NT2/D1 (cell line): ENCODE results near the gene SKA2.
A peak's percentile ranks its signal among the peaks of the same experiment; 100 is the strongest.

Source experiments
- DNase-seq: peaks from one replicate; pipeline ENCODE4 v3.0.0-alpha.2; 2011; ENCODE audit warnings: low read depth, low spot score
- H3K27me3 ChIP-seq: 2 replicates; pipeline ENCODE4 v1.6.0; 2011; ENCODE audit warnings: mild to moderate bottlenecking; ENCODE audit not compliant: insufficient read length, insufficient read depth
- H3K36me3 ChIP-seq: 2 replicates; pipeline ENCODE4 v1.6.1; 2011; ENCODE audit warnings: mild to moderate bottlenecking, low read length, mixed read lengths; ENCODE audit not compliant: insufficient read depth, insufficient read length
- H3K4me1 ChIP-seq: 2 replicates; pipeline ENCODE4 v1.5.1; 2011; ENCODE audit not compliant: insufficient read depth, insufficient read length
- H3K4me3 ChIP-seq: 2 replicates; pipeline ENCODE4 v1.5.1; 2011; ENCODE audit warnings: low read depth; ENCODE audit not compliant: insufficient read length
- H3K9ac ChIP-seq: 2 replicates; pipeline ENCODE4 v1.6.0; 2011; ENCODE audit warnings: low read depth; ENCODE audit not compliant: insufficient read length
- H3K9me3 ChIP-seq: 2 replicates; pipeline ENCODE4 v1.5.1; 2011; ENCODE audit warnings: mild to moderate bottlenecking, low read length; ENCODE audit not compliant: insufficient read depth
- SUZ12 ChIP-seq: IDR thresholded peaks from 2 replicates; pipeline ENCODE4 v1.6.1; 2011; ENCODE audit not compliant: insufficient read length, insufficient read depth; ENCODE audit errors: extremely low read depth
- YY1 ChIP-seq: IDR thresholded peaks from 2 replicates; pipeline ENCODE4 v1.6.1; 2011; ENCODE audit not compliant: insufficient read length, insufficient read depth
- ZNF274 ChIP-seq: IDR thresholded peaks from 2 replicates; pipeline ENCODE4 v1.6.1; 2011; ENCODE audit warnings: mild to moderate bottlenecking, low read depth, low read length

SKA2 gene, protein sequence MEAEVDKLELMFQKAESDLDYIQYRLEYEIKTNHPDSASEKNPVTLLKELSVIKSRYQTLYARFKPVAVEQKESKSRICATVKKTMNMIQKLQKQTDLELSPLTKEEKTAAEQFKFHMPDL

GRCh38 chr17:59154721-59155438 is at the start of gene SKA2:
Gene SKA2, minus strand, starts transcription at chr17:59155186. Its CDS starts 23 bp downstream, at chr17:59155163.
- Histone ChIP-seq H3K4me1 (peaks cover under 1% of the 10 kb centered on the region), H3K4me3 (peak within 1 kb of the TSS; percentile 90), H3K27me3 (no peaks in the 10 kb centered on the region)

DNA sequence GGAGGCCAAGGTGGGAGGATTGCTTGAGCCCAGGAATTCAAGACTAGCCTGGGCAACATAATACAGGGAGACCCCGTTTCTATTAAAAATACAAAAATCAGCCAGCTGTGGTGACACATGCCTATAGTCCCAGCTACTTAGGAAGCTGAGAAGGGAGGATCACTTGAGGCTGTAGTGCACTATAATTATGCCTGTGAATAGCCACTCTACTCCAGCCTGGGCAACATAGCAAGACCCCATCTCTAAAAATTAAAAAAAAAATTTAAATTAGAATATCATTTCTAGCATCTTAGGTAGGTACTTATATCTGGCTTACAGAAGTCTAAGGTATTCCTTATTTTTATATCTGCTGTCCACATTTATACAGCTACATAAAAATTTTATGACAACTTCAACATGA is 47.3 kb upstream of the SKA2 start:
- Histone ChIP-seq H3K4me1 (no peaks in the 10 kb centered on the region), H3K36me3 (peaks cover 60% of the 10 kb centered on the region), H3K27me3 (no peaks in the 10 kb centered on the region), H3K4me3 (no peak overlapping the region), H3K9ac (no peak overlapping the region), H3K9me3 (no peaks in the 10 kb centered on the region)
- no peak for DNase-seq
- TF ChIP-seq SUZ12 (no peak), YY1 (no peak), ZNF274 (no peak)

More at GRCh38 chr17:59154721-59155438, at the start of gene SKA2:
- peak; percentile 96 for DNase-seq
- Histone ChIP-seq H3K9ac (peak within 1 kb of the TSS; percentile 94), H3K9me3 (no peaks in the 10 kb centered on the region), H3K36me3 (peaks cover 14% of the 10 kb centered on the region)
- TF ChIP-seq SUZ12 (no peak), ZNF274 (no peak), YY1 (peak; percentile 82)

DNA sequence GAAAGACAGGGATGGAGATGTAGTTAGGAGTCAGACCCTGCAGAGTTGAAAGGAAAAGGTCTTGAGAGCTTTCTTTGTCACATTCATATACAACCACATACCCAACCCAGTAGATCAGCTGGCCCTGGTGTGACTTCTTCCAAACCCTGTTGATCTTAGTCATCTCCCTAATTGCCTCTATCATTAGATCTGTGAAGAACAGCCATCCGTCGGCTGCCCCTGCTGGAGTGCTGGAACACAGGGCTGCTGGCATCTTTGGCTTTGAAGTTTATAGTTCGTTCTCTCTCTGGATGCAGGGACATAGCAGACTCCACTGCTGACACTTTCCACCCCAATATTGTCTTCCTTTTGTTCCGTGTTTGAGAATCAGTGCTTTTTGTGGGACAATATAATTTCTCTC is 44.4 kb upstream of the SKA2 start:
- TF ChIP-seq ZNF274 (no peak), SUZ12 (no peak), YY1 (no peak)

GRCh38 chr17:59193336-59193862 is 38.4 kb upstream of the SKA2 start:
- Histone ChIP-seq H3K36me3 (peaks cover 89% of the 10 kb centered on the region), H3K27me3 (no peaks in the 10 kb centered on the region), H3K4me3 (no peak overlapping the region), H3K9me3 (no peaks in the 10 kb centered on the region), H3K4me1 (no peaks in the 10 kb centered on the region), H3K9ac (no peak overlapping the region)
- TF ChIP-seq ZNF274 (no peak), SUZ12 (no peak), YY1 (no peak)
- DNase-seq = no peak

More for the DNA sequence above, 44.4 kb upstream of the SKA2 start:
- Histone ChIP-seq H3K4me1 (no peaks in the 10 kb centered on the region), H3K36me3 (peaks cover 86% of the 10 kb centered on the region), H3K9ac (no peak overlapping the region), H3K9me3 (no peaks in the 10 kb centered on the region), H3K4me3 (no peak overlapping the region), H3K27me3 (no peaks in the 10 kb centered on the region)
- no peak for DNase-seq

DNA sequence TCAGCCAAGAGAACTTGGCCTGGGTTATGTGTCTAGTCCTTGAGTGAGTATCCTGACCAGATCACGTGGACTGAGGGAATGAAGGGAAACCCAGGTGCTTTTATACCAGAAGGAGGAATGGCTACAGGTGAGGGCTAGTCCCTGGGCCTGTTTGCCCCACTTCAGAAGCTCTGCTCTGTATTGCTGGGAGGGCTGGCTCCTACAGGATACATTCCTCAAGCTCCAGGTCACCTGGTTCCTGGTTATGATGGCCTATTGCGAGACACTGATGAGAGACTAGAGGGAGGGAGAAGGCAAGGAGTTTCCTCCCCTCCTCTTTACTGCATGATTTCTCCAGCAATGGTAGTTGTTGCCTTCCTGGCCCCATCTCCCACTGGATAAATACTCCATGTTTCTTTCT is 35.8 kb upstream of the SKA2 start:
- H3K4me3 ChIP-seq = no peak overlapping the region
- no peak for DNase-seq
- H3K36me3 ChIP-seq = peaks cover 86% of the 10 kb centered on the region
- no peaks in the 10 kb centered on the region for H3K4me1 ChIP-seq
- H3K27me3 ChIP-seq = no peaks in the 10 kb centered on the region
- no peak for TF ChIP-seq SUZ12
- TF ChIP-seq ZNF274 = no peak
- no peak for TF ChIP-seq YY1
- no peaks in the 10 kb centered on the region for H3K9me3 ChIP-seq
- H3K9ac ChIP-seq = no peak overlapping the region

GRCh38 chr17:59186850-59187249 is 31.9 kb upstream of the SKA2 start:
- DNase-seq = no peak
- H3K4me1 ChIP-seq = no peaks in the 10 kb centered on the region
- no peaks in the 10 kb centered on the region for H3K27me3 ChIP-seq
- TF ChIP-seq SUZ12 = no peak
- H3K9ac ChIP-seq = no peak overlapping the region
- peaks cover 70% of the 10 kb centered on the region for H3K36me3 ChIP-seq
- H3K4me3 ChIP-seq = no peak overlapping the region
- no peaks in the 10 kb centered on the region for H3K9me3 ChIP-seq

GRCh38 chr17:59185997-59186396 is 31.0 kb upstream of the SKA2 start:
- Histone ChIP-seq H3K9ac (no peak overlapping the region), H3K4me3 (no peak overlapping the region), H3K36me3 (peaks cover 69% of the 10 kb centered on the region), H3K27me3 (no peaks in the 10 kb centered on the region), H3K9me3 (no peaks in the 10 kb centered on the region), H3K4me1 (no peaks in the 10 kb centered on the region)
- DNase-seq = no peak
- TF ChIP-seq YY1 = no peak
- TF ChIP-seq ZNF274 = no peak
- no peak for TF ChIP-seq SUZ12
